ENCODE results near the gene UBE2E1.

DNA sequence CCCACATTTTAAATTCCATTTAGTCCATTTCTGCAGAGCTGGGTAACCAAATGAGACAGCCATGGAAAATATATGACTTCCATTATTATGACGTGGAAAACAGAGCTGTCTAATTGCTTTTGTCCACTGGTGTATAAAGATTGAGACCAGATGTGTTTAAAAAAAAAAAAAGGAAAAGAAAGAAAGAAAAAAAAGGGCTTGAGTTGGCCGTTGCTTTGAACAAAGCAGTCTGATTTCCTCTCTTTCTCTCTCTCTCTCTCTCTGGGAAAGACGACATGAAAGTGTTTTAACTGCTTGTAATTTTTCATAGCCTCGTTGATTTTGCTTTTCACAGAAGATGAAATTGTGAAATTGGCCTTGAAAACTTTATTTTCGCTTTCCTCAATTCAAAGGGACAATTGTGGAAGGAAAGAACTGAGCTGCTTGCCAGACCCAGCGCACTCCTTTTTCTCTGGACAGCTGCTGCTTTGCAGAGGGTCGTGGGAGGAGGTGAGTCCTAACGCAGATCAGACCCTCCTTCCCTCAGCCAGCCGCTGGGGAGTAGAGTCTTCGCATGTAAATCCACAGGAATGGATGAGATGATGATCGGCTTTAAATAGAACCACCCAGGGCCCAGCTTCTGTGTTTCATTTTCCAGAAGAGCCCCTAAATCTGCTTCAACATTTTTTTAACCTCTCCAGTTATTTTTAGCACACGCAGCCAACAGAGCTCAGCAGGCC, 42.8 kb upstream of the UBE2E1 start:
- TF ChIP-seq, protein P1, sequence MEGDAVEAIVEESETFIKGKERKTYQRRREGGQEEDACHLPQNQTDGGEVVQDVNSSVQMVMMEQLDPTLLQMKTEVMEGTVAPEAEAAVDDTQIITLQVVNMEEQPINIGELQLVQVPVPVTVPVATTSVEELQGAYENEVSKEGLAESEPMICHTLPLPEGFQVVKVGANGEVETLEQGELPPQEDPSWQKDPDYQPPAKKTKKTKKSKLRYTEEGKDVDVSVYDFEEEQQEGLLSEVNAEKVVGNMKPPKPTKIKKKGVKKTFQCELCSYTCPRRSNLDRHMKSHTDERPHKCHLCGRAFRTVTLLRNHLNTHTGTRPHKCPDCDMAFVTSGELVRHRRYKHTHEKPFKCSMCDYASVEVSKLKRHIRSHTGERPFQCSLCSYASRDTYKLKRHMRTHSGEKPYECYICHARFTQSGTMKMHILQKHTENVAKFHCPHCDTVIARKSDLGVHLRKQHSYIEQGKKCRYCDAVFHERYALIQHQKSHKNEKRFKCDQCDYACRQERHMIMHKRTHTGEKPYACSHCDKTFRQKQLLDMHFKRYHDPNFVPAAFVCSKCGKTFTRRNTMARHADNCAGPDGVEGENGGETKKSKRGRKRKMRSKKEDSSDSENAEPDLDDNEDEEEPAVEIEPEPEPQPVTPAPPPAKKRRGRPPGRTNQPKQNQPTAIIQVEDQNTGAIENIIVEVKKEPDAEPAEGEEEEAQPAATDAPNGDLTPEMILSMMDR (IDR thresholded peaks at IDR 0.05; ENCODE audit: low read depth, low read length) = no peak
- TF ChIP-seq POLR2A (IDR thresholded peaks at IDR 0.05; ENCODE audit: extremely low read depth, insufficient read length) = no peak
- TF ChIP-seq MYC (IDR thresholded peaks at IDR 0.05; ENCODE audit: low read depth, low read length) = no peak
- TF ChIP-seq, protein P2, sequence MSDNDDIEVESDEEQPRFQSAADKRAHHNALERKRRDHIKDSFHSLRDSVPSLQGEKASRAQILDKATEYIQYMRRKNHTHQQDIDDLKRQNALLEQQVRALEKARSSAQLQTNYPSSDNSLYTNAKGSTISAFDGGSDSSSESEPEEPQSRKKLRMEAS (IDR thresholded peaks at IDR 0.05; ENCODE audit: low read depth, low read length) = no peak

All from NB4 (cell line).